Sigmoid colon (tissue), 7 donors: Measurements from ENCODE around the gene DCST1. TPM values are rescaled to one million over a fixed set of nuclear protein-coding genes. Genes with fewer than 3 reads are reported as not detected.

ENCODE experiments used
- DNase-seq: peaks from one replicate; pipeline ENCODE4 v3.0.0-alpha.2; 2019
- H3K27ac ChIP-seq, 4 donors: fragments of 200-600 bp; sonication (generic); one replicate each; pipeline ENCODE4 v1.5.1; 2016 to 2019; ENCODE audit warnings: mild to moderate bottlenecking in 1 of 4
- H3K27me3 ChIP-seq, 3 donors: fragments of 200-600 bp; sonication (generic); one replicate each; pipeline ENCODE4 v1.5.1; 2019; ENCODE audit warnings: mild to moderate bottlenecking in 1 of 3
- H3K36me3 ChIP-seq, 4 donors: fragments of 200-600 bp; sonication (generic); one replicate each; pipeline ENCODE4 v1.5.1; 2016 to 2019
- H3K4me1 ChIP-seq, 4 donors: fragments of 200-600 bp; sonication (generic); one replicate each; pipeline ENCODE4 v1.5.1; 2017 to 2019
- H3K4me3 ChIP-seq, 4 donors: fragments of 200-600 bp; sonication (generic); one replicate each; pipeline ENCODE4 v1.5.1; 2017 to 2019; ENCODE audit warnings: mild to moderate bottlenecking in 2 of 4, moderate library complexity in 1 of 4
- H3K9me3 ChIP-seq, 4 donors: fragments of 200-600 bp in 3 of 4; sonication (generic) in 3 of 4; one replicate each; pipeline versions ENCODE4 v1.5.1 to v1.6.1; 2013 to 2019
- CTCF ChIP-seq, 4 experiments: fragments of 450-650 bp in 3 of 4; fragments of 200-600 bp in 1 of 4; IDR thresholded peaks; one replicate each; pipeline ENCODE4 v1.5.1; 2016 to 2019; ENCODE audit warnings: antibody characterized with exemption in 4 of 4, mild to moderate bottlenecking in 3 of 4, moderate library complexity in 2 of 4
- EP300 ChIP-seq, 4 donors: sonication (generic); formaldehyde crosslinking; IDR thresholded peaks; one replicate each; pipeline ENCODE4 v1.6.1; 2017; ENCODE audit warnings: antibody characterized with exemption in 4 of 4
- POLR2A ChIP-seq, 2 donors: fragments of 450-650 bp; IDR thresholded peaks; one replicate each; pipeline ENCODE4 v1.6.1; 2016; ENCODE audit warnings: antibody characterized with exemption in 2 of 2, mild to moderate bottlenecking in 2 of 2, moderate library complexity in 2 of 2
- POLR2AphosphoS5 ChIP-seq, 4 donors: sonication (generic); formaldehyde crosslinking; IDR thresholded peaks; one replicate each; pipeline ENCODE4 v1.6.1; 2017; ENCODE audit warnings: antibody characterized with exemption in 4 of 4
- WGBS, 2 donors: extraction: QIAGEN DNeasy Blood & Tissue Kit; methylation state at CpG; one replicate each; pipeline ENCODE4 v1.1.7; 2013; 5-methylcytosine and 5-hydroxymethylcytosine counted together
- intact Hi-C: fragments of 100-400 bp; cut with DNase I; formaldehyde crosslinking; loops from one replicate; pipeline ENCODE4 v1.15.1; 2023
- polyA plus RNA-seq, 3 donors: library from polyadenylated mRNA; stranded (reverse); fragments of 200-250 nt; gene quantifications; one replicate each; pipeline ENCODE4 v1.2.3, GENCODE V29; 2013
- total RNA-seq, 4 donors: library from RNA; depleted of rRNA; stranded (reverse); fragments of >200 nt; gene quantifications; one replicate each; pipeline ENCODE4 v1.1.0, GENCODE V29; 2016
- donor health status: healthy with polysubstance abuse.
- donor health status: Bipolar disorder and iron deficiency.
- donor health status: healthy.

DCST1 gene
- total and polyA plus RNA-seq, 7 donors: 0.09 to 0.16 TPM; not detected in 5

GRCh38 chr1:155016231-155016831, 17.3 kb upstream of the DCST1 start:
- H3K27ac ChIP-seq: peak overlapping the region; percentile 88 to 92 (median 90)
- no peaks in the 10 kb centered on the region for H3K27me3 ChIP-seq
- WGBS, 2 donors: 56 to 60% methylated on average over 26 of the region's 26 CpGs
- TF ChIP-seq POLR2A (IDR thresholded peaks at IDR 0.05) (no peak), POLR2AphosphoS5 (IDR thresholded peaks at IDR 0.05) (no peak), CTCF (IDR thresholded peaks at IDR 0.05) (no peak), EP300 (IDR thresholded peaks at IDR 0.05) (no peak)
- H3K4me1 ChIP-seq: peaks cover 0 to 45% (median 35%) of the 10 kb centered on the region in 4 donors
- DNase-seq: peak; percentile 67
- no peaks in the 10 kb centered on the region for H3K9me3 ChIP-seq
- intact Hi-C loops: no loop called here
- H3K4me3 ChIP-seq: no peak overlapping the region
- peaks cover 0 to 28% (median 9%) of the 10 kb centered on the region in 4 donors for H3K36me3 ChIP-seq

- 2 to 3% methylated on average over 49 of the region's 49 CpGs for WGBS, 2 donors
Measured at GRCh38 chr1:155017041-155017945, 16.3 kb upstream of the DCST1 start.

GRCh38 chr1:155017946-155018316, 15.7 kb upstream of the DCST1 start:
- H3K27ac ChIP-seq: peak overlapping the region; percentile 88 to 92 (median 90)

More at GRCh38 chr1:155017041-155017945, 16.3 kb upstream of the DCST1 start:
- DNase-seq: peak; percentile 97
- no peaks in the 10 kb centered on the region for H3K27me3 ChIP-seq
- intact Hi-C loops: loop anchor here (1.0 kb wide), 2 partner anchors 42 to 56 kb away; partner anchors contain the start of gene PYGO2
- peak overlapping the region; percentile 88 to 92 (median 90) for H3K27ac ChIP-seq
- peaks cover 0 to 35% (median 26%) of the 10 kb centered on the region in 4 donors for H3K4me1 ChIP-seq
- TF ChIP-seq CTCF (IDR thresholded peaks at IDR 0.05) (peak; percentile 99 to 100 (median 100)), EP300 (IDR thresholded peaks at IDR 0.05) (peak in 1 of 4 donors; percentile 74), POLR2A (IDR thresholded peaks at IDR 0.05) (peak in 1 of 2 donors; percentile 39), POLR2AphosphoS5 (IDR thresholded peaks at IDR 0.05) (peak; percentile 68 to 84 (median 76))
- peak overlapping the region; percentile 40 to 58 (median 53) for H3K4me3 ChIP-seq
- peaks cover 0 to 28% (median 9%) of the 10 kb centered on the region in 4 donors for H3K36me3 ChIP-seq
- H3K9me3 ChIP-seq: no peaks in the 10 kb centered on the region

More at GRCh38 chr1:155017946-155018316, 15.7 kb upstream of the DCST1 start:
- WGBS, 2 donors: 35 to 48% methylated on average over 6 of the region's 6 CpGs
- intact Hi-C loops: loop anchor here (1.0 kb wide), 2 partner anchors 43 to 57 kb away; partner anchors contain the start of gene PYGO2
- peaks cover 0 to 29% (median 22%) of the 10 kb centered on the region in 4 donors for H3K4me1 ChIP-seq
- H3K9me3 ChIP-seq: no peaks in the 10 kb centered on the region
- no peaks in the 10 kb centered on the region for H3K27me3 ChIP-seq
- peaks cover 0 to 28% (median 9%) of the 10 kb centered on the region in 4 donors for H3K36me3 ChIP-seq
- H3K4me3 ChIP-seq: peak overlapping the region; percentile 40 to 58 (median 53)
- DNase-seq: peak; percentile 69
- TF ChIP-seq CTCF (IDR thresholded peaks at IDR 0.05) (no peak), POLR2A (IDR thresholded peaks at IDR 0.05) (no peak), EP300 (IDR thresholded peaks at IDR 0.05) (no peak), POLR2AphosphoS5 (IDR thresholded peaks at IDR 0.05) (no peak)
